Transverse colon (tissue), 3 donors: Measurements from ENCODE around the gene GNS.

ENCODE experiments used
- POLR2A ChIP-seq: fragments of 450-650 bp; IDR thresholded peaks from one replicate; pipeline ENCODE4 v1.6.1; 2016; ENCODE audit warnings: antibody characterized with exemption, mild to moderate bottlenecking, moderate library complexity
- TF ChIP-seq, protein P1 (sequence below), 5 experiments: fragments of 200-600 bp in 3 of 5; fragments of 450-650 bp in 2 of 5; sonication (generic) in 3 of 5; IDR thresholded peaks; 1 replicate in 2 of 5; 2 replicates in 3 of 5; pipeline ENCODE4 v1.5.1; 2016 to 2017; ENCODE audit warnings: antibody characterized with exemption in 5 of 5, inconsistent platforms in 3 of 5, mild to moderate bottlenecking in 2 of 5, moderate library complexity in 1 of 5

DNA sequence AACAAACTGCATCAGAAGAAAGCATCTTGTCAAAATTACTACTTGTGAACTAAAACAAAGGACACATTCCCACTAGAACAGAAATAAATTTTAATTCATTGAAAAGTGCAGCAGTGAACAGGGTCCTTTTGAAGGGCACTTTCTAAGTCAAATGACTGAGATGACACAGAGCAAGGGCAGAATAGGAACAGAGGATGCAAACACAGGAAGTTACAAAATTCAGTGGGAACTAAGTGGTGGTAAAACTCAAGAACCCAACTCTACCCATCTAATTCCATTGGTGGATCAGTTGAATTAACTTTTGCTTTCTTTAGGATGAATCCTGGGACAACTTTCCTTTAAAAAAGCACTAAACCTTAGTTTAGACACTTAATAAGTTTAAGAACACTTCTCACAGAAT is 45.8 kb downstream of the GNS start:
- TF ChIP-seq, protein P1, sequence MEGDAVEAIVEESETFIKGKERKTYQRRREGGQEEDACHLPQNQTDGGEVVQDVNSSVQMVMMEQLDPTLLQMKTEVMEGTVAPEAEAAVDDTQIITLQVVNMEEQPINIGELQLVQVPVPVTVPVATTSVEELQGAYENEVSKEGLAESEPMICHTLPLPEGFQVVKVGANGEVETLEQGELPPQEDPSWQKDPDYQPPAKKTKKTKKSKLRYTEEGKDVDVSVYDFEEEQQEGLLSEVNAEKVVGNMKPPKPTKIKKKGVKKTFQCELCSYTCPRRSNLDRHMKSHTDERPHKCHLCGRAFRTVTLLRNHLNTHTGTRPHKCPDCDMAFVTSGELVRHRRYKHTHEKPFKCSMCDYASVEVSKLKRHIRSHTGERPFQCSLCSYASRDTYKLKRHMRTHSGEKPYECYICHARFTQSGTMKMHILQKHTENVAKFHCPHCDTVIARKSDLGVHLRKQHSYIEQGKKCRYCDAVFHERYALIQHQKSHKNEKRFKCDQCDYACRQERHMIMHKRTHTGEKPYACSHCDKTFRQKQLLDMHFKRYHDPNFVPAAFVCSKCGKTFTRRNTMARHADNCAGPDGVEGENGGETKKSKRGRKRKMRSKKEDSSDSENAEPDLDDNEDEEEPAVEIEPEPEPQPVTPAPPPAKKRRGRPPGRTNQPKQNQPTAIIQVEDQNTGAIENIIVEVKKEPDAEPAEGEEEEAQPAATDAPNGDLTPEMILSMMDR (IDR thresholded peaks at IDR 0.05) = no peak
- TF ChIP-seq POLR2A = no peak
